K562 (cell line): ENCODE data around the gene CERS6. TPM values are rescaled to one million over a fixed set of nuclear protein-coding genes. Genes with fewer than 3 reads are reported as not detected.
A peak's percentile ranks its signal among the peaks of the same experiment; 100 is the strongest.

ENCODE experiments used
- ATF3 ChIP-seq, 2 experiments: fragments of 450-650 bp in 1 of 2; sonication (generic) in 1 of 2; formaldehyde crosslinking in 1 of 2; IDR thresholded peaks in 1 of 2; conservative IDR thresholded peaks in 1 of 2; 2 replicates each; pipeline versions ENCODE4 v1.6.1 to v1.8.1; 2016 to 2023; ENCODE audit warnings: mild to moderate bottlenecking in 2 of 2, moderate library complexity in 2 of 2, inconsistent platforms in 1 of 2, missing genetic modification reagents in 1 of 2
- CSDE1 ChIP-seq, 2 experiments: fragments of 450-650 bp; IDR thresholded peaks; 2 replicates each; pipeline ENCODE4 v1.6.1; 2016; ENCODE audit warnings: mild to moderate bottlenecking in 1 of 2
- DPF2 ChIP-seq: fragments of 450-650 bp; IDR thresholded peaks from 2 replicates; pipeline ENCODE4 v1.6.1; 2016
- GTF2A2 ChIP-seq: IDR thresholded peaks from 2 replicates; pipeline ENCODE4 v1.6.1; 2016; ENCODE audit warnings: mild to moderate bottlenecking, missing genetic modification characterization, missing compliant biosample characterization
- HDAC6 ChIP-seq: IDR thresholded peaks from 2 replicates; pipeline ENCODE4 v1.6.1; 2012; ENCODE audit warnings: low read depth, mild to moderate bottlenecking, control low read depth, inconsistent platforms, low read length, moderate library complexity
- PTTG1 ChIP-seq: fragments of 450-650 bp; IDR thresholded peaks from 2 replicates; pipeline ENCODE4 v1.6.1; 2016; ENCODE audit warnings: low read depth, mild to moderate bottlenecking, missing genetic modification characterization, missing compliant biosample characterization
- SRSF1 ChIP-seq: fragments of 200-400 bp; formaldehyde crosslinking; IDR thresholded peaks from 2 replicates; pipeline ENCODE4 v1.6.1; 2017; ENCODE audit warnings: mild to moderate bottlenecking, low read depth, low read length, moderate library complexity
- SRSF7 ChIP-seq: fragments of 200-400 bp; formaldehyde crosslinking; optimal IDR thresholded peaks from 2 replicates; pipeline ENCODE3; 2017; ENCODE audit warnings: mild to moderate bottlenecking, low read depth, low read length
- TBP ChIP-seq: optimal IDR thresholded peaks from 2 replicates; pipeline ENCODE3; 2011; ENCODE audit warnings: low read depth, low read length, improper control_type of control experiment
- TOE1 ChIP-seq, 2 experiments: fragments of 450-650 bp in 1 of 2; sonication (generic) in 1 of 2; formaldehyde crosslinking in 1 of 2; IDR thresholded peaks; 2 replicates each; pipeline versions ENCODE4 v1.7.1 to v1.8.0; 2016 to 2022; ENCODE audit warnings: borderline replicate concordance in 2 of 2, mild to moderate bottlenecking in 2 of 2, antibody characterized with exemption in 1 of 2, inconsistent platforms in 1 of 2, low read depth in 1 of 2, missing genetic modification reagents in 1 of 2, moderate library complexity in 1 of 2
- ZBTB49 ChIP-seq: sonication (generic); formaldehyde crosslinking; IDR thresholded peaks from 2 replicates; pipeline ENCODE4 v1.8.0; 2022; ENCODE audit warnings: missing genetic modification reagents, mild to moderate bottlenecking, borderline replicate concordance
- ZC3H4 ChIP-seq: sonication (generic); formaldehyde crosslinking; IDR thresholded peaks from 2 replicates; pipeline ENCODE4 v1.9.0; 2021; ENCODE audit warnings: missing genetic modification reagents, borderline replicate concordance
- ZNF583 ChIP-seq: fragments of 250-450 bp; sonication (Bioruptor Pico); IDR thresholded peaks from 2 replicates; pipeline ENCODE4 v1.4.0; 2020
- polyA plus RNA-seq, 8 experiments: library from polyadenylated mRNA; depleted of rRNA in 4 of 8; stranded (reverse) in 5 of 8; unstranded in 3 of 8; fragments of >200 nt; fragmentation: Nextera tagmentation in 2 of 8; fragmentation: Illumina TruSeq in 1 of 8; extraction: Ambion mirVana in 2 of 8; extraction: Trizol in 1 of 8; gene quantifications; 2 replicates each; pipeline versions ENCODE4 v1.2.1 to v1.2.3, GENCODE V29; 2011 to 2014; ENCODE audit warnings: inconsistent platforms in 1 of 8, missing spikeins in 1 of 8
- total RNA-seq, 7 experiments: library from RNA; depleted of rRNA in 6 of 7; stranded (reverse); fragments of >200 nt in 6 of 7; fragmentation: Illumina TruSeq in 2 of 7; extraction: Trizol in 2 of 7; gene quantifications; 2 replicates each; pipeline versions ENCODE4 v1.2.1 to v1.2.3, GENCODE V29; 2011 to 2021; ENCODE audit warnings: low replicate concordance in 1 of 7
- TF ChIP-seq, protein P1 (sequence below): fragments of 450-650 bp; IDR thresholded peaks from 2 replicates; pipeline ENCODE4 v1.6.1; 2016; ENCODE audit warnings: low read depth

CERS6 gene
- total and polyA plus RNA-seq, 9 of the 15 experiments (the other 6 are each of a cell fraction or from before 2014, with no cell fraction given): 1.6 to 13.6 (median 11.4) TPM

DNA sequence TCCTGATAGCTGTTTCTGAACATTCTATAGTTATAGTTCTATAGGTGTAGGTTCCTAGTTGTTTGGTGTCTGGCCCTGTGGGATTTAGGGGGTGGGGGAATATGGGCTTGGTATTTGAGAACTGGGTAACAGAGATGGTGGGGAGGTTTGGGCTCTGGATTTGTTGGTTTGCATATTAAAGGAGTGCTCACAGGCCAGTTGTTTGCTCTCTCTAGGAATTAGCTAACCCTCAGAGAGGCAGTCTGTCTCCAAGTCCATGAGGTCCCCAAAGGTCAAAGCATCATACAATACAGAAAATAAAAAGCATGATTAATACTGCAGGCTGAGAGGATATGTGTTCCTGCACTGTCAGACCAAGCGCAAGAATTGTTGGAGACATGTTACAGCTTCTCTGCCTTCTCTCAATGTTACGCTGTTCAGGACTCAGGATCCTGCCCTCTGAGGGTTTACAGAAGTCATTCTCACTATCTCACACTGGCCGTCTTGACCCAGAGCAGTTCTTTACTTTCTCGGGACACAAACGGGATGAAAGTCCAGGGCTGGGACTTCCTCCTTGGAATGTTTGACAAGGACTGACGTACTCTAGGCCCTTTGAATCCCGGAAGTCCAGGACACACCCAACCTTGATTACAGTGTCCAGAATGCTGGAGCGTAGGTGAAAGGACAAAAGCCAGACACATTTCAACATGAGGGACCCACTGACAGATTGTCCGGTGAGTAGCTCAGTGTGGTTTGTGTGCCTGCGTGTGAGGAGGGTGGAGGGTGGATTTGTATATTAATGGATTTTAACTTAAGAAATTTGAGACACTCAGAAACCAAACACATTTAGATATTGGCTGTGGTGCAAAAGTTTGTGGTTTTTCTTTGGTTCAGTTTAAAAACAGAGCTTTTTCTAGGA is 346.1 kb downstream of the CERS6 start, which contains the start of gene NOSTRIN (continued):
- no peak for TF ChIP-seq TOE1 (IDR thresholded peaks at IDR 0.05; ENCODE audit: borderline replicate concordance)
- no peak for TF ChIP-seq TOE1 (CRISPR knock-in tag; IDR thresholded peaks at IDR 0.05; ENCODE audit: borderline replicate concordance, low read depth)
- peak in 1 of 2 experiments; percentile 41; a peak in 1 of 4 replicates for TF ChIP-seq CSDE1 (IDR thresholded peaks at IDR 0.05)
- TF ChIP-seq SRSF1: no peak
- no peak for TF ChIP-seq ATF3 (IDR thresholded peaks at IDR 0.05)
- no peak for TF ChIP-seq ATF3 (CRISPR knock-in tag; conservative IDR thresholded peaks at IDR 0.05)
- TF ChIP-seq ZBTB49 (CRISPR knock-in tag): no peak
- no peak for TF ChIP-seq GTF2A2 (tag)
- no peak for TF ChIP-seq ZC3H4
- no peak for TF ChIP-seq PTTG1 (tag)
- TF ChIP-seq ZNF583: peak; percentile 59; the same call in 1 of the 2 replicates
- TF ChIP-seq DPF2: peak; percentile 43
- TF ChIP-seq SRSF7: no peak
- no peak for TF ChIP-seq HDAC6
- peak; percentile 46 for TF ChIP-seq TBP
- TF ChIP-seq, protein P1, sequence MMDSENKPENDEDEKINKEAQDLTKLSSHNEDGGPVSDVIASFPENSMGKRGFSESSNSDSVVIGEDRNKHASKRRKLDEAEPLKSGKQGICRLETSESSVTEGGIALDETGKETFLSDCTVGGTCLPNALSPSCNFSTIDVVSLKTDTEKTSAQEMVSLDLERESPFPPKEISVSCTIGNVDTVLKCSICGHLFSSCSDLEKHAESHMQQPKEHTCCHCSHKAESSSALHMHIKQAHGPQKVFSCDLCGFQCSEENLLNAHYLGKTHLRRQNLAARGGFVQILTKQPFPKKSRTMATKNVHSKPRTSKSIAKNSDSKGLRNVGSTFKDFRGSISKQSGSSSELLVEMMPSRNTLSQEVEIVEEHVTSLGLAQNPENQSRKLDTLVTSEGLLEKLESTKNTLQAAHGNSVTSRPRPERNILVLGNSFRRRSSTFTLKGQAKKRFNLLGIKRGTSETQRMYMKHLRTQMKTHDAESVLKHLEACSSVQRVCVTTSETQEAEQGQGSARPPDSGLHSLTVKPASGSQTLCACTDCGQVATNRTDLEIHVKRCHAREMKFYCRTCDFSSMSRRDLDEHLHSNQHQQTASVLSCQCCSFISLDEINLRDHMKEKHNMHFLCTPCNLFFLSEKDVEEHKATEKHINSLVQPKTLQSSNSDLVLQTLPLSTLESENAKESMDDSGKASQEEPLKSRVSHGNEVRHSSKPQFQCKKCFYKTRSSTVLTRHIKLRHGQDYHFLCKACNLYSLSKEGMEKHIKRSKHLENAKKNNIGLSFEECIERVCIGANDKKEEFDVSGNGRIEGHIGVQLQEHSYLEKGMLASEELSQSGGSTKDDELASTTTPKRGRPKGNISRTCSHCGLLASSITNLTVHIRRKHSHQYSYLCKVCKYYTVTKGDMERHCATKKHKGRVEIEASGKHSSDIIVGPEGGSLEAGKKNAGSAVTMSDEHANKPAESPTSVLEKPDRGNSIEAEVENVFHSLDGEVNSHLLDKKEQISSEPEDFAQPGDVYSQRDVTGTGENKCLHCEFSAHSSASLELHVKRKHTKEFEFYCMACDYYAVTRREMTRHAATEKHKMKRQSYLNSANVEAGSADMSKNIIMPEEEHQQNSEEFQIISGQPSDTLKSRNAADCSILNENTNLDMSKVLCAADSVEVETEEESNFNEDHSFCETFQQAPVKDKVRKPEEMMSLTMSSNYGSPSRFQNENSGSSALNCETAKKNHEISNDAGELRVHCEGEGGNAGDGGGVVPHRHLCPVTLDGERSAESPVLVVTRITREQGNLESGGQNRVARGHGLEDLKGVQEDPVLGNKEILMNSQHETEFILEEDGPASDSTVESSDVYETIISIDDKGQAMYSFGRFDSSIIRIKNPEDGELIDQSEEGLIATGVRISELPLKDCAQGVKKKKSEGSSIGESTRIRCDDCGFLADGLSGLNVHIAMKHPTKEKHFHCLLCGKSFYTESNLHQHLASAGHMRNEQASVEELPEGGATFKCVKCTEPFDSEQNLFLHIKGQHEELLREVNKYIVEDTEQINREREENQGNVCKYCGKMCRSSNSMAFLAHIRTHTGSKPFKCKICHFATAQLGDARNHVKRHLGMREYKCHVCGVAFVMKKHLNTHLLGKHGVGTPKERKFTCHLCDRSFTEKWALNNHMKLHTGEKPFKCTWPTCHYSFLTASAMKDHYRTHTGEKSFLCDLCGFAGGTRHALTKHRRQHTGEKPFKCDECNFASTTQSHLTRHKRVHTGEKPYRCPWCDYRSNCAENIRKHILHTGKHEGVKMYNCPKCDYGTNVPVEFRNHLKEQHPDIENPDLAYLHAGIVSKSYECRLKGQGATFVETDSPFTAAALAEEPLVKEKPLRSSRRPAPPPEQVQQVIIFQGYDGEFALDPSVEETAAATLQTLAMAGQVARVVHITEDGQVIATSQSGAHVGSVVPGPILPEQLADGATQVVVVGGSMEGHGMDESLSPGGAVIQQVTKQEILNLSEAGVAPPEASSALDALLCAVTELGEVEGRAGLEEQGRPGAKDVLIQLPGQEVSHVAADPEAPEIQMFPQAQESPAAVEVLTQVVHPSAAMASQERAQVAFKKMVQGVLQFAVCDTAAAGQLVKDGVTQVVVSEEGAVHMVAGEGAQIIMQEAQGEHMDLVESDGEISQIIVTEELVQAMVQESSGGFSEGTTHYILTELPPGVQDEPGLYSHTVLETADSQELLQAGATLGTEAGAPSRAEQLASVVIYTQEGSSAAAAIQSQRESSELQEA: no peak
